Endometrium (tissue), 2 donors: ENCODE results near the gene PJA1.

ENCODE experiments used
- FAIRE-seq: peaks from 2 replicates; lab custom pipeline; 2012; peaks lifted over from hg19 to GRCh38; lab: Jason Lieb, UNC
- donor health status: control.
- donor health status: control.

PJA1 gene

GRCh38 chrX:69165087-69165651 lies at the start of gene PJA1:
Gene PJA1, minus strand, starts transcription at chrX:69165453. Its CDS starts 2,380 bp downstream, at chrX:69163073.
- peak; percentile 12 for FAIRE-seq

GRCh38 chrX:69214463-69214862 lies 49.2 kb upstream of the PJA1 start:
- no peak for FAIRE-seq

- FAIRE-seq: no peak
Observed at GRCh38 chrX:69211701-69212100, 46.4 kb upstream of the PJA1 start.

- FAIRE-seq: no peak
Observed at GRCh38 chrX:69210581-69210980, 45.3 kb upstream of the PJA1 start.

- FAIRE-seq: no peak
Observed at GRCh38 chrX:69207216-69207615, 42.0 kb upstream of the PJA1 start.

- no peak for FAIRE-seq
Observed at GRCh38 chrX:69203638-69204037, 38.4 kb upstream of the PJA1 start.

GRCh38 chrX:69197690-69198089 lies 32.4 kb upstream of the PJA1 start:
- no peak for FAIRE-seq

- FAIRE-seq: no peak
Observed at GRCh38 chrX:69196666-69197065, 31.4 kb upstream of the PJA1 start.

GRCh38 chrX:69195810-69196209 lies 30.6 kb upstream of the PJA1 start:
- no peak for FAIRE-seq

- no peak for FAIRE-seq
Observed at GRCh38 chrX:69195192-69195591, 29.9 kb upstream of the PJA1 start.

GRCh38 chrX:69192603-69193002 lies 27.4 kb upstream of the PJA1 start:
- FAIRE-seq: no peak

- FAIRE-seq: peak; percentile 79
Observed at GRCh38 chrX:69189576-69190371, 24.5 kb upstream of the PJA1 start.

- FAIRE-seq: no peak
Observed at GRCh38 chrX:69186651-69187050, 21.4 kb upstream of the PJA1 start.

- no peak for FAIRE-seq
Observed at GRCh38 chrX:69185886-69186285, 20.6 kb upstream of the PJA1 start.

GRCh38 chrX:69185141-69185540 lies 19.9 kb upstream of the PJA1 start:
- no peak for FAIRE-seq

- FAIRE-seq: no peak
Observed at GRCh38 chrX:69182818-69183380, 17.6 kb upstream of the PJA1 start.

GRCh38 chrX:69179380-69179911 lies 14.2 kb upstream of the PJA1 start:
- no peak for FAIRE-seq

GRCh38 chrX:69178592-69178991 lies 13.3 kb upstream of the PJA1 start:
- no peak for FAIRE-seq

- no peak for FAIRE-seq
Observed at GRCh38 chrX:69177511-69178162, 12.4 kb upstream of the PJA1 start.

- no peak for FAIRE-seq
Observed at GRCh38 chrX:69176053-69176452, 10.8 kb upstream of the PJA1 start.

- no peak for FAIRE-seq
Observed at GRCh38 chrX:69173906-69174305, 8.7 kb upstream of the PJA1 start.

- no peak for FAIRE-seq
Observed at GRCh38 chrX:69172937-69173336, 7.7 kb upstream of the PJA1 start.

GRCh38 chrX:69170319-69170718 lies 5.1 kb upstream of the PJA1 start:
- no peak for FAIRE-seq
